Prostate gland (tissue), 2 donors: ENCODE measurements around the gene CLPTM1L.

ENCODE experiments used
- CTCF ChIP-seq, 4 experiments: fragments of 200-600 bp in 2 of 4; fragments of 450-650 bp in 2 of 4; sonication (generic) in 2 of 4; IDR thresholded peaks; 1 replicate in 3 of 4; 2 replicates in 1 of 4; pipeline ENCODE4 v1.5.1; 2016 to 2019; ENCODE audit warnings: antibody characterized with exemption in 4 of 4, mild to moderate bottlenecking in 2 of 4, moderate library complexity in 2 of 4
- POLR2A ChIP-seq: fragments of 450-650 bp; IDR thresholded peaks from one replicate; pipeline ENCODE4 v1.6.1; 2016; ENCODE audit warnings: antibody characterized with exemption, mild to moderate bottlenecking

GRCh38 chr5:1322036-1322900 lies 22.6 kb downstream of the CLPTM1L start:
- no peak for TF ChIP-seq CTCF (IDR thresholded peaks at IDR 0.05)
- TF ChIP-seq POLR2A, result no peak
